ENCODE measurements around the gene GFM1.

The GFM1 gene

GRCh38 chr3:158728851-158729250, 84.5 kb downstream of the GFM1 start:
- no peak for DNase-seq

- DNase-seq = no peak
Measured at GRCh38 chr3:158731486-158731885, 87.2 kb downstream of the GFM1 start.

GRCh38 chr3:158731938-158732855, 87.9 kb downstream of the GFM1 start, which contains the start of gene RARRES1:
RARRES1 (minus strand) TSS chr3:158732457; CDS start chr3:158732415, 42 bp downstream.
- no peak for DNase-seq

- no peak for DNase-seq
Measured at GRCh38 chr3:158732856-158733200, 88.5 kb downstream of the GFM1 start.

GRCh38 chr3:158733656-158734055, 89.3 kb downstream of the GFM1 start:
- DNase-seq = no peak

GRCh38 chr3:158735296-158736033, 91.1 kb downstream of the GFM1 start:
- no peak for DNase-seq

GRCh38 chr3:158737410-158737809, 93.1 kb downstream of the GFM1 start:
- DNase-seq = no peak

GRCh38 chr3:158737976-158738615, 93.8 kb downstream of the GFM1 start:
- no peak for DNase-seq

GRCh38 chr3:158738653-158739052, 94.3 kb downstream of the GFM1 start:
- DNase-seq = no peak

GRCh38 chr3:158739078-158739477, 94.8 kb downstream of the GFM1 start:
- no peak for DNase-seq

- DNase-seq = no peak
Measured at GRCh38 chr3:158739661-158740060, 95.3 kb downstream of the GFM1 start.
